T-helper 22 cell (primary cell): Measurements from ENCODE around the gene GPR35.
"Not testable (repeated sequence)": the region's sequence is repeated elsewhere in the genome, so short reads cannot be mapped to it uniquely, and the experiment has no call there.

Experiments
- DNase-seq: peaks from one replicate; pipeline ENCODE4 v3.0.0-alpha.2; 2020; ENCODE audit warnings: low read depth

Gene GPR35

GRCh38 chr2:240603081-240603835 lies 22.0 kb upstream of the GPR35 start:
- no peak for DNase-seq

GRCh38 chr2:240603846-240604245 lies 21.4 kb upstream of the GPR35 start:
- no peak for DNase-seq

GRCh38 chr2:240604291-240604938 lies 20.9 kb upstream of the GPR35 start:
- DNase-seq = no peak

GRCh38 chr2:240604939-240605716 lies 20.2 kb upstream of the GPR35 start:
- DNase-seq = no peak

GRCh38 chr2:240605867-240606743 lies 19.2 kb upstream of the GPR35 start:
- no peak for DNase-seq

GRCh38 chr2:240611601-240612210 lies 13.6 kb upstream of the GPR35 start:
- DNase-seq = no peak

GRCh38 chr2:240613781-240614180 lies 11.5 kb upstream of the GPR35 start:
- DNase-seq = no peak

- no peak for DNase-seq
Measured at GRCh38 chr2:240614391-240614790, 10.9 kb upstream of the GPR35 start.

GRCh38 chr2:240615396-240615795 lies 9.9 kb upstream of the GPR35 start:
- DNase-seq = no peak

- DNase-seq = no peak
Measured at GRCh38 chr2:240615820-240616547, 9.3 kb upstream of the GPR35 start.

GRCh38 chr2:240616860-240617666 lies 8.2 kb upstream of the GPR35 start:
- DNase-seq = not testable (repeated sequence)

GRCh38 chr2:240618776-240619175 lies 6.5 kb upstream of the GPR35 start:
- no peak for DNase-seq

GRCh38 chr2:240619506-240620148 lies 5.7 kb upstream of the GPR35 start:
- DNase-seq = no peak

GRCh38 chr2:240620149-240620731 lies 5.0 kb upstream of the GPR35 start:
- no peak for DNase-seq

GRCh38 chr2:240620859-240621258 lies 4.4 kb upstream of the GPR35 start:
- DNase-seq = no peak

GRCh38 chr2:240622060-240622411 lies 3.2 kb upstream of the GPR35 start:
- DNase-seq = no peak

- DNase-seq = peak; percentile 40
Measured at GRCh38 chr2:240622531-240623235, 2.6 kb upstream of the GPR35 start.

GRCh38 chr2:240623531-240624010 lies 1.7 kb upstream of the GPR35 start:
- no peak for DNase-seq
